Adrenal gland (tissue), 5 donors: ENCODE data around the gene OR2T11.
"Not testable (repeated sequence)": the region's sequence is repeated elsewhere in the genome, so short reads cannot be mapped to it uniquely, and the experiment has no call there.

Experiments used
- POLR2A ChIP-seq, 2 donors: fragments of 450-650 bp; IDR thresholded peaks; one replicate each; pipeline ENCODE4 v1.6.1; 2017; ENCODE audit warnings: antibody characterized with exemption in 2 of 2, mild to moderate bottlenecking in 2 of 2, moderate library complexity in 1 of 2
- TF ChIP-seq, protein P1 (sequence below), 6 experiments: fragments of 450-650 bp in 4 of 6; fragments of 200-600 bp in 2 of 6; sonication (generic) in 1 of 6; IDR thresholded peaks; 1 replicate in 5 of 6; 2 replicates in 1 of 6; pipeline versions ENCODE4 v1.5.1 to v1.8.0; 2016 to 2021; ENCODE audit warnings: antibody characterized with exemption in 6 of 6, mild to moderate bottlenecking in 2 of 6, moderate library complexity in 1 of 6
- donor health status: DM: no; HTN: no; CAD: no.

DNA sequence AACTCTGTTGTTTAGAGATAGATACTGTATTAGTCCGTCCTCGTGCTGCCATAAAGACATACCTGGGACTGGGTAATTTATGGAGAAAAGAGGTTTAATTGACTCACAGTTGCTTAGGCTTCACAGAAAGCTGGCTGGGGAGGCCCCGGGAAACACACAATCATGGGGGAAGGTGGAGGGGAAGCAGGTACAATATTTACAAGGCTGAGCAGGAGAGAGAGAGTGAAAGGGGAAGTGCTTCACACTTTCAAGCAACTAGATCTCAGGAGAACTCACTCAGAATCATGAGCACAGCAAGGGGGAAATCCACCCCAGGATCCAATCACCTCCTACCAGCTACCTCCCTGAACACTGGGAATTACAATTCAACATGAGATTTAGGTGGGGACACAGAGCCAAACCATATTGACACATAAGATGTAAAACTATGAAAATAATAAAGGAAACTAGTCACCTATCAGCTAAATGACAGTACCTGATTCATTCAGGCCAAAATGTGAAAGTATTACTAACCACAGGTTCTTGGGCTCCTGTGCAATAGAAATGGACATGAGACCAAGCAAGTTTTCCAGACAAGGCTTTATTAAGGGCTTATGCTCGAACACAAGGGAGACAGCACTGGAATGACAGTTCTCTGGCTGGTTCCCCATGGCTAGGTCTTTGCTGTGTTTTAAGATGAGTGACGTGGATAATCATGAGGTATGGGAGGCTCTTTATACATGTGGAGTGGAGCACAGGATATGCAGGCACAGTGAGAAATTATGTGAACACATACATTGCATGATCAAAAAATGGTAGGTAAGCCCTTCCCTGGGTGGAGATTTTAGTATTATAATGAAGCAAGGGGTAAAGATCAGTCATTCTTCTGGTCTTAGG, 28.8 kb upstream of the OR2T11 start:
- TF ChIP-seq, protein P1, sequence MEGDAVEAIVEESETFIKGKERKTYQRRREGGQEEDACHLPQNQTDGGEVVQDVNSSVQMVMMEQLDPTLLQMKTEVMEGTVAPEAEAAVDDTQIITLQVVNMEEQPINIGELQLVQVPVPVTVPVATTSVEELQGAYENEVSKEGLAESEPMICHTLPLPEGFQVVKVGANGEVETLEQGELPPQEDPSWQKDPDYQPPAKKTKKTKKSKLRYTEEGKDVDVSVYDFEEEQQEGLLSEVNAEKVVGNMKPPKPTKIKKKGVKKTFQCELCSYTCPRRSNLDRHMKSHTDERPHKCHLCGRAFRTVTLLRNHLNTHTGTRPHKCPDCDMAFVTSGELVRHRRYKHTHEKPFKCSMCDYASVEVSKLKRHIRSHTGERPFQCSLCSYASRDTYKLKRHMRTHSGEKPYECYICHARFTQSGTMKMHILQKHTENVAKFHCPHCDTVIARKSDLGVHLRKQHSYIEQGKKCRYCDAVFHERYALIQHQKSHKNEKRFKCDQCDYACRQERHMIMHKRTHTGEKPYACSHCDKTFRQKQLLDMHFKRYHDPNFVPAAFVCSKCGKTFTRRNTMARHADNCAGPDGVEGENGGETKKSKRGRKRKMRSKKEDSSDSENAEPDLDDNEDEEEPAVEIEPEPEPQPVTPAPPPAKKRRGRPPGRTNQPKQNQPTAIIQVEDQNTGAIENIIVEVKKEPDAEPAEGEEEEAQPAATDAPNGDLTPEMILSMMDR (IDR thresholded peaks at IDR 0.05), result not testable (repeated sequence)
- TF ChIP-seq POLR2A (IDR thresholded peaks at IDR 0.05), result not testable (repeated sequence)
